Right renal pelvis (tissue), 4 donors: ENCODE data around the gene ROBO4. TPM values are rescaled to one million over a fixed set of nuclear protein-coding genes. Genes with fewer than 3 reads are reported as not detected.

Experiments
- DNase-seq, 4 donors: peaks; one replicate each; pipeline ENCODE4 v3.0.0-alpha.2; 2013; ENCODE audit warnings: low read depth in 4 of 4, low spot score in 3 of 4, missing footprints in 1 of 4
- polyA plus RNA-seq, 4 donors: library from polyadenylated mRNA; unstranded; fragments of 120-200 nt; gene quantifications; one replicate each; pipeline ENCODE4 v1.2.1, GENCODE V29; 2013; ENCODE audit not compliant: insufficient read length in 4 of 4

Gene ROBO4
- polyA plus RNA-seq: 10 to 100 TPM; 18.3 to 23.1 (median 20.7) TPM

DNA sequence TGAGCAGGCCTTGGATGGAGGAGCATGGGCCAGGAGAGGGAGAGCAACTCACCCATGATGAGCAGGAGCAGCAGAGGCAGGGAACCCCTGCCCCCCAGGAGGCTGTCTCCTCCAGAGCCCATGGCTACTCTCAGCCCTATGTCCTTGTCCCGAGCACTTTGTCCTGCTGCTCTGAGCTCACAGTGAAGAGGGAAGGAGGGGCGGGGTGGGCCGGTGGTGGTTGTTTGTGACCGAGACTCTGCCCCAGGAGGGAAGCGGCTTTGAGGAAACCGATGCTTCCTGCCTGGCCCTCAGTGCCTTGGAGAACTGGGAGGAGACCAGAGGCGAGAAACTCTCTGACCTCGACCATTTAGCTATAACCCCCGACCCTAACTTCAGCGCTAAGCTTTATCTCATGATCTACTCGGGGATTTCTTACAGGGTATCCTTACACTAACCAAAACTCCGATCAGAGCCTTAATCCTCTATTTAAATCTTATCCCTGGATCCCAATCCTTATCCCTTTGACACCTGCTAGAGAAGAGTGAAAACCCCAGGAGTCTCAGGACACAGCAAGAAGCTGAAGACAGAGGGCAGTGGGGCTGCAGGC lies at the start of gene ROBO4:
TSS of gene ROBO4 (minus strand) at position 192 of the 589 bp plus-strand sequence. CDS start at position 122, 70 bp downstream.
- no peak for DNase-seq

GRCh38 chr11:124946735-124947141 lies 49.1 kb upstream of the ROBO4 start:
- DNase-seq: no peak

DNA sequence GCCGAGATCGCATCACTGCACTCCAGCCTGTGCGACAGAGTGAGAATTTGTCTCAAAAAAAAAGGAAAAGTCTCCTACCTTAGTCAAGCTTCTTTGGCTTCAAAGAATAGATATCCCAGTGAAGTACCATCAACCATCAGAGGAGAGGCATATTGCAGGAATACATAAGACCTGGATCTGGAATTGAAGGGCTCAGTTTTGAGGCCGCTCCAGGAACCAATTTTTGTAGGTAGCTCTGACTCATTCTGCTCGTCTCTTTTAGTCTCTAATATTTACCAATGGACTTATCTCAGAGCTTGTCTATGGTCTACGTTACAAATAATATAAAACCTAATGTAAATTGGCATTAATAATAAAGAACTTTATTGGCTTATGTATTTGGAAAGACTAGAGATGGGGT lies 48.2 kb upstream of the ROBO4 start:
- no peak for DNase-seq

GRCh38 chr11:124944565-124944964 lies 46.9 kb upstream of the ROBO4 start:
- no peak for DNase-seq

- no peak for DNase-seq
Measured at GRCh38 chr11:124943741-124944140, 46.1 kb upstream of the ROBO4 start.

DNA sequence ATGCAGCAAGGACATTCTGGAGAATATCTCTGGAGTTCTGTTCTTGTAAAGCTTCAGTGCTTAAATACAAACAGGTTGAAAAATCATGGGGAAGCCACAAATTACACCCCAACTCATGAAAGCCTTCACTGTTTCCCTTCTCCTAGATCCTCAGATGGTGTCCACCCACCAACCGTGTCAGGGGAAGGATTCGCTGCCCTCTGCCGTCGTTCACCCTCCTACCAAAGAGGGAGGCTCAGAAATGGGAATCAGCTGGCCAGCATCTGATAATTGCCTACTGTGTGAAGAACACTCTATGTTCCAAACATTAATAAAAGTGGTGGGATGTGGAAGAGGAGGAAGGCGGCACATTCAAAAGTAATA lies 45.6 kb upstream of the ROBO4 start:
- no peak for DNase-seq

GRCh38 chr11:124942466-124943253 lies 45.0 kb upstream of the ROBO4 start:
- DNase-seq: no peak

DNA sequence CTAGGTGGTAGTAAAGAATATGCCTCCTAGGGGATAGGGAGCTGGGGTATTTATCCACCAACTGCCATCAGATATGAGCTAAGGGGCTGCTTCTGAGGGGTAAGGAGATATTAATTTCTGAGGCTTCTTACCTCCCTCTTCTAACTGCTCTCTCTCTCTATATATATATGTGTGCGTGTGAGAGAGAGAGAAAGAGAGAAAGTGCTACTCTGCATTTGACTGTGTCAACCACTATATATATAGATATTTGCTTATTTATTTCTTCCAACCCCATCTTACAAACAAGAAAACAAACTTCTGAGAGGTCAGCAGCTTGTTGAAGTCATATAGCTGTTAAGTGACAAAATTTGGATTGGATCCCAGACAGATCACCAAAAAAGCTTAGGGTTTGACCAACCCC lies 44.0 kb upstream of the ROBO4 start:
- no peak for DNase-seq

DNA sequence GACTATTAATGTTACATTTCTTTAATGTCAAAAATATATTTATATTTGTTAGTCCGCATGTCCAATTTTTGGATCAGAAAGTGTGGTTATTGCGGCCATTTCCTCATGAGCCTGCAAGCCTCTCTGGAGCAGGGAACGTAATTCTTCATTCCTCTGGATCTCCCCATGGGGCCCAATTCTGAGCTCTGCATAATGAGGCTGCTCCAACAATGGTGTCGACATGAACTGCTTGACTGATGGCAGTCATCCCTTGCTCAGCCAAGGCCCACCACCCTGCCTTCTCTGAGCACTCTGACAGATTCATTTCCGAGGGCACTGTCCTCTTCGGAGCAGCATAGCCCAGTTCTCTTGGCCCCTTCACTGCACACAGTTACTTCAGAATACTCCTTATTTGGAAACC lies 41.3 kb upstream of the ROBO4 start:
- DNase-seq: no peak

- DNase-seq: no peak
Measured at GRCh38 chr11:124938206-124938765, 40.6 kb upstream of the ROBO4 start.

DNA sequence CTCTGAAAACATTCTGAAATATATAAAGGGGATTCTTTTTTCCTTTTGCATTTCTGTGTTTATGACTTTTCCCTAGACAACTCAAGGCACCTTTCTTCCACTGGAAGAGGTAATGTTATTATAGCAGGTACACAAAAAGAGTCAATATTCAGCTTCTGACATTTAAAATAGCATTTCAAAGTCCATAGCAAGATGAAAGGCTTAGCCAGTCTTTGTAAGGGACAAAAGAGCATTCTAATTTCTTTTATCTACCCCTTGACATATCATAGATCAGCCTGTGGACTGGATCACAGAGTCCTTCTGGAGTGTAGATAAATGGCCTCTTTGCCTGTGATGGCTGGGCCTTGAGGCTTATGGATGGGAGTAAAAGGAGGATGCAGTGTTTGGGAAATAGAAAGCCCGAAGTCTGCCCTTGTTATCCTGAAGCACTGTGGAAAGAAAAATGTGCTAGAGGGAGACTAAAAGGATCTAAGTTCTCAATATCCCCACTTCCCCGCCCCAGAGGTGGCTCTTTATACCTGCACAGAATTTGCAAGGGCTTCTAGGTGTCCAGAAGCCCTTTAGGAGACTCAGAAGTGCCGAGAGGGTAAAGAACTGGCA lies 39.8 kb upstream of the ROBO4 start:
- no peak for DNase-seq

DNA sequence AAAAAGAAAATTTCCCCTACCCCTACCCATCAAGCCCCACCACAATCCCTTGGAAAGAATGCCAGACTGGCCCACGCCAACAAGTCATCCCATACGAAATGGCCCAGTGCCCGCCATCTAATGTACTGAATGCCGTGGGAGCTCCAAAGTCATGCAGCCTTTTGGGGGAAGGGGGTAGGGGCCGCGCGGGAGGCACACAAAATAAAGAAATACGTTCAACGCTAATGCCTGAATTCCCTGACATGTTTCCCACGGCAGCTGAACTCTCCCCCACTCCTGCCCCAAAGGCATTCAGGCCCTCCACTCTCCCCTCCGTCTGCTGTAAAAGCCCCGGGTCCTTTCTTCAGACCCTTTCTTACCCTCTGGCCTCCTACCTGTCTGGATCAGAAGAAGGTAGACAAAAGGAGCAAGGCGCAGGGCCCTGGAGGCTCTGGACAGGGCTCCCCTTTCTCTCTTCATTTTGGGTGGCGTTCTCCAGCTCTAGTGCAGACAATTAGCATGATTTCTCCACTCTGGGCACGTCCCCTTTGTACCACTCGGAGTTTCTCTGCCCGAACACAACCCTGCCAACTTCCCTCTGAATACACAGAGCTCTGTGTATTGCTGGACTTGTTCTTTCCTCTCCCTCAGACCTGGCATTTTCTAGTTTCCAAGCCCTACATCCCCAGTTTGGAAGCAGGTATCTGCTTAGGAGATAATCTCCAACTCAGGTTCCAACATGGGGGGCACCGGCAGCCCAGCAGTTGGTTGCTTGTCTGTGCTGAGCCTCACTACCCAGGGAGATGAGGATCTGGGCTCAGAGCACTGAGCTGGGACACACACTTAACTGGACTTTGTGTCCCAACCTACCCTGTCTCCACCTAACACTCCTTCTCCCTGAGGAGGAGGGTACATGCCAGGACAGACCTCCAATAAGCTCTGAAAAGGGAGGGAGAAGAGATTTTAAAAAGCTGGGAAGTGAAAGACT lies 38.2 kb upstream of the ROBO4 start, which contains the start of gene HEPACAM:
TSS of gene HEPACAM (minus strand) at position 500 of the 967 bp plus-strand sequence. CDS start at position 459, 41 bp downstream.
- no peak for DNase-seq

DNA sequence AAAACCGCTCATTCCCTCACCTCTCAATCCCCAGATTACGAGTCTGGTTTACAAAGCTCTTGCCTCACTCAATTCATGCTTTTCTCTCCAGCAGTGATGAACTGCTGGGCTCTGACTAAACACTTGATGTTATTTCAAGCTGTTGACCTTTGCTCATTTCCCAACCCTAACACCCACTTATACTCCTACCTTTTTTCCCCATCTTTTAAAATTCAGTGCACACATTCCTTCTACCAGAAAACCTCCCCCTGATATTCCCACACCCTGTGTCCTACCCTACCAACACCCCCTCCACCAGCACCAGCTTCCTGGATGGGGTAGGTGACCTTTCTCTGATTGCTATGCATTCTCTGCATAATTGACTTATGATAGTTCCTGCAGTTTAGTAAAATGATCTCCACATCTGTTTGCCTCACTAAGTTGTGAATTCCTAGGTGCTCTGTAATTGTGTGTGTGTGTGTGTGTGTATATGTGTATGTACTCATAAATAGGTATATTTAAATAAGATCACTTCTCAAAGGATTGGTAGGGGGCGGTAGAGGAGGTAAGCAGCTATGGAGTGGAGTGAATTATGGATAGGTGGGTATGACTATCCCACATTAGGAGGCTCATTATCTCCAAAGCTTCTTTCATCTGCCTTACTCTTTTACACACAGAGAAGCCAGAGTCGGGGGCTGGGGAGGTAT lies 37.3 kb upstream of the ROBO4 start:
- no peak for DNase-seq

DNA sequence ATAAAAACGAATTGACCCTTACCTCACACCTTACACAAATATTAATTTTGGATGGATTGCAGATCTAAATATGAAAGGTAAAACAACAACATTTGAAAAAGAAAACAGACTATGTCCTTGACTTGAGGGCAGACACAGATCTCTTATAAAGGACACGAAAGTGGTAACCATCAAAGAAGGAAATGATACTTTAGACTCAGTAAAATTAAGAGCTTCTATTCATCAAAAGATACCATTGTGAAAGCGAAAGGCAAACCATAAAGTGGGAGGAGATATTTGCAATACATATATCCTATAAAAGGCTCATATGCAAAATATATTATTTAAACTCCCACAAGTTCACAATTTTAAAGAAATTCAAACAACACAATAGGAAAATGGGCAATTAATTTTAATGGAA lies 33.1 kb upstream of the ROBO4 start:
- DNase-seq: no peak

DNA sequence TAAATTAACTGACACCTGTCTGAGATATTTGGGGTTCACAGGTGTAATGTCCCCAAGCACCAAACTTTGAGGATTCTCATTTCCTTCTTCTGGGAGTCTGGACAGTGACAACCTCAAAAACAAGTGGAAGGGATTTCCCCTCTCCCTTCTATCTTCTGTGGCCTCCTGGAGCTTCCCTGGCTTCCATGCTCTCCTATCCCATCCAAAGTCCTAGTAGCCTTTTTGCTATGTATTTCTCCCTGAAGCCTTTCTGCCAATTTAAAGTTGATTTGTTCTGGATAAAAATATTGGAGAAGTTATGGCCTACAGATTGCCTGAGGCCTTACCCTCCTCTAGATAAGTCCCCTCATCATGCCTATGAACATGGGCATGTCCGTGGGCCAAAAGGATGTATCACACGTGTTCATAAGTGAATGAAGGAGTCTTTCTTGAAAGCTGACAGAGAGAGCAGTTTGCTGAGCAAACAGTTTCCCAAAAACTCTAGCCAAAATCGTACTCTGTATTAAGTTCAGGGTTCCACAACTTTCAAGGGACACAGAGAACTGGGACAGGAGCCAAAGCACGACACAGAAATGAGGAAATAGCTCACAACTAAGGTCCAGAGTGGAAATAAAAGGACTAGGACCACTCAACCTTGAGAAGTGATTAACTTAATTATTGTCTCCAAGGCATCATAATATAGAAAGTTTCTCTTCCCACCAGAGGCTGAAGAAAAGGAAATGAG lies 31.4 kb upstream of the ROBO4 start:
- DNase-seq: no peak

- DNase-seq: no peak
Measured at GRCh38 chr11:124923296-124923695, 25.6 kb upstream of the ROBO4 start.

DNA sequence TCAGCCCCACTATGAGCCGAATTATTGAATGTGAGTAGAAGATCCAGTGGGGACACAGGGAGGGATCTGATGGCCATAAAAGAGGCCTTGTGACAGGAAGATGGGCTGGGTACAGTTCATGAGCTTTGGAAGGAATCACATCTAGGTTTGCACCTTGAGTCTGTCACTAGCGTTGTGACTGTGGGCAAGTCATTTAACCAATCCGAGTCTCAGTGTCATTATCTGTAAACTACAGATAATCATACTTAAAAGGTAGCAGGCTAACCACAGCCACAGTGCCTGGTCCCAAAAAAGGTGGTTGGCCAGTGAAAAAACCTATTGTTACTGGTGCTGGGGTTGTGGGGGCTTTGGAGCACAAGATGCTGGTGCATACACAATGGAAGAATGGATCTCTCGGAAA lies 25.2 kb upstream of the ROBO4 start:
- DNase-seq: no peak

DNA sequence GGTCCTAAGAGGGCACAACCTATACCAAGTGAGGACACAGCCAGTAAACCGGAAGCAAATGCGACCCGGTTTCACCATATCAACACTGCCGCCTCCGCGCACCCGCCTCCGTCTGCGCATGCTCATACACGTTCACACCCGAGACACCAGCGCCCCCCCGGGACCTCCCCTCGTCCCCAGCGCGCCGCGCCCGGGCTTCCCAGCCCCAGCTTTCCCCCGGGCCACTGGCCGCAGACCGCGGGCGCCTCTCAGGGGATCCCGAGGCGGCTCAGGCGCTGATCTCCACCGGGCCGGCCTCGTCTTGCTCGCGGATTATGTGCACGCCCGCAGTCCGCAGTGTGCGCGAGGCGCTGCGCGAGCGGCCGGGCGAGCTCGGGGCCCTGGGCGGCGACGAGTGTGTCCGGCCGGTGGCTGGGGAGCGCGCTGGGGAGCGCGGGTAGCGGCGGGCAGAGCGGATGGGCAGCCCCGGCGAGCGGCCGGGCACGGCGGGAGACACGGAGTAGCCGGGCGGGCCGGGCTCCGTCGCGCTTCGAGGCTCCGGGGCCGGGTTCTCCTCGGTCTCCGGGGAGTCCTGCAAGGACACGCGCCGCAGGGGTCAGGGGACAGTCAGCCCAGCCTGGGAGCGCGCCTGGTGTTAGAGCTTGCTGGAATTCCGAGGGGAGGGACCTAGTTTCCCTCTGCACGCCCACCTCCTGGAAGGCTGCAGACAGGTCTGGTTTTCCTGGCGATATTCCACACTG lies 23.4 kb upstream of the ROBO4 start:
- DNase-seq: peak; percentile 64 to 81 (median 72)
